Gastrocnemius medialis (tissue), 4 donors: ENCODE results near the gene PHF1.

ENCODE experiments used
- CTCF ChIP-seq, 5 experiments: fragments of 450-650 bp in 3 of 5; fragments of 200-600 bp in 2 of 5; sonication (generic) in 2 of 5; IDR thresholded peaks in 4 of 5; conservative IDR thresholded peaks in 1 of 5; 1 replicate in 4 of 5; 2 replicates in 1 of 5; pipeline ENCODE4 v1.5.1; 2016 to 2019; ENCODE audit warnings: antibody characterized with exemption in 5 of 5, mild to moderate bottlenecking in 3 of 5, moderate library complexity in 3 of 5
- POLR2A ChIP-seq, 2 donors: fragments of 450-650 bp; IDR thresholded peaks; one replicate each; pipeline ENCODE4 v1.6.1; 2017; ENCODE audit warnings: antibody characterized with exemption in 2 of 2, mild to moderate bottlenecking in 2 of 2, moderate library complexity in 2 of 2

DNA sequence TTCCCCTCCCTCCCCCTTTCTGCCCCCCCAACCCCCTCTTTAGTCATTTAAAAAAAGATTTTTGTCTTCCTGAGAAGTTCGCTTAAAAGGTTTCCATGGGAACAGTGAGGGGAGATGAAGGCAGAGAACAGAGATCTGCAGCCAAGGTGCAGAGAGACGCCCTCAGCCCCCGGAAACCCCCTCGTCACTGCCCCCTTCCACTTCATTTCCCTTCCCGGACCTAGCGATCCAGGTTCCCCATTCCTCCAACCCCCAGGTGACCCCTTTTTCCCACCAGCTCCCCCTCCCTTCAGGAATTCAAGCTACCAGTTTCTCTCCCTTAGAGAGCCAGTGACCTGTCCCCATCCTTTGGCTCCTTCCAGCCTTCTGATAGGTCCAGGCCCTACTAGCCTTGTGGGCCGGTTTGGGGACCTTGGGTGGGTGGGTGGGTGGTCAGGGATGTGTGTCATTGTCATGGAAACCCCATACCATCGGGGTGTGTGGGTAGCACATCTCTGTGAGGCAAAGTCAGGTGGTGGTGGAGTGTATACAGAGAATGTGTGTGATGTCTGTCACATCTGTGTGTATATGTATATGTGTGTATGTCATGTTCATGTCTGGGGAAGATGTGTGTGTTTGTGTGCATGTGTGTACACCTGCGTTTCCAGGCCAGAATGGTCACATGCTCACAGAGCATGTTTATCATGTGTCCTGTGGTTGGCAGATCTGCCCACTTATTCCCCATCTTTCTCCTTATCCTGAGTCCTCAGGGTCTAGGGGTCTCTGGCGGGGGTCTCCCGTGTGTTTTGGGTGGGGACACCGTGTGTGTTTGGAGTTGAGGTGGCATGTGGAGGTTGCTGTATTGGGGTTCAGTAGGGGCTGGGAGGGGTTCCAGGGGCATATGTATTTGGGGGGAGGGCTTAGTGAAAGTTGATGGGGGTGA, 16.0 kb downstream of the PHF1 start:
- TF ChIP-seq CTCF (IDR thresholded peaks at IDR 0.05 in 4 of 5, conservative IDR thresholded peaks at IDR 0.05 in 1 of 5): no peak
- no peak for TF ChIP-seq POLR2A (IDR thresholded peaks at IDR 0.05)
